ENCODE measurements around the gene TGM4.
A peak's percentile ranks its signal among the peaks of the same experiment; 100 is the strongest.

Gene TGM4

DNA sequence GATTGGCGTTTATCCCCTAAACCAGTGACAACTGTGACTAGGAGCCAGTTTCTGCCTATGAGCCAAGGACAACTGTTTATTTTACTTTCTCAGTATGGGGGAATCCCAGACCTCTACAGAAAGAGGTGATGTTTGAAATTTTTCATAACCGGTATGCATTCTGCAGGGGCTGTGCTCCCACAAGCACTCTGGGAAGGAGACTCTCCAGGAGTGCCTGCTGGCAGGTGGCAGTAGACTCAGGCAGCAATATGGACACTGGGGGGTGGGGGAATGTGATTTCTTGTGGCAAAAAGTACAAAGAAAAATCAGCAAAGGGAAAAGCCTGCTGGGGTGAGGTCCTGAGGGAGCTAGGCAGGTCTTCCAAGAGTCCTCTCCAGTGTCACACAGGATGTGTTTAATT, 5.9 kb downstream of the TGM4 start:
- DNase-seq (ENCODE audit: low read depth, low spot score) = no peak

DNA sequence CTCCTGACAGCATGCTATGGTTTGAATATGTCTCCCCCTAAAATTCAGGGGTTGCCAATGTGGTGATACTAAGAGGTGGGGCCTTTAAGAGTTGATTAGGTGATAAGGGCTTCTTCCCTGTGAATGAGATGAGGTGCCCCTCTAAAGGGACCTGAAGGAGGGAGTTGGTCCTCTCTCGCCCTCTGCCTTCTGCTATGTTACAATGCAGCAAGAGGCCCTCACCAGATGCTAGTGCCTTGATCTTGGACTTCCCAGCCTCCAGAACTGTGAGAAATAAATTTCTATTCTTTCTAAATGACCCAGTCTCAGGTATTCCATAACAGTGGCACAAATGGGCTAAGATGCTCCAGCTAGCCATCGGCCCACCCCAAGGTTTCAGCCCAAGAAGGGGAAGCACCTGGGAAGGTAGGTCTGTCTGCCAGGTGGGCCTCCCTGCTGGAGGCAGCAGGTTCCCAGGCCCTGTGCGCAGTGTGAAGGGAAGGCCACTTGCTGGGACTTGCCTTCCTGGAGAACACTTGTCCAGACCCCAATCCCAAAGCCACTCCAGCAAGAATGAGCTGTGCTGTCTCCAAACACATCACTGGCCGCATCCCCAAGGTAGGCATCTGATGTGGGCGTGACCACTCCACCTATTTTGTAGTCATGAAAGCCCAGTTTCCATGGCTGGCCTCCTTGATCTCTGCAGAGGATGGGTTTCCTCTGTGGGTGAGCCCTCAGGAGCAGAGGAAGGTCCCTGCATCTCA, 9.0 kb downstream of the TGM4 start:
- DNase-seq (ENCODE audit: low read depth, low spot score) = no peak

GRCh38 chr3:44883999-44884431, 9.6 kb downstream of the TGM4 start:
- no peak for DNase-seq (ENCODE audit: low read depth, low spot score)

DNA sequence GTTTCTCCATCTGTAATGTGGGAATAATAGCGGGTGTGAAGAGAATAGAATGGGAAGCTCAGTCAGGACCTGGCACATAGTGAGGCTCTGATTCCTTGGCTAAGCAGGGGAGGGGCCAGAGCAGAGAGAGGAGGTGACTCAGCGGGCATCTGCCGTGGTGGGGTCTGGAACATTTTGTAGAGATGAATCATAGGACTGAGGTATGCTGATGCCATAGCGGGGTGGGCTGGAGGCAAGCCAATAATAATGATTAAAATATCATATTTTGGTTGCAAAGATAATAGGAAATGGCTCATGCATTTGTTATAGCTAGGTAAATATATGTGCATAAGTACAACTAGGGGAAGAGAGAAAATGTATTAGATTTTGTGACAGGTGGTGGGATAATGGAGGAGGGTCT, 11.2 kb downstream of the TGM4 start:
- no peak for DNase-seq (ENCODE audit: low read depth, low spot score)

DNA sequence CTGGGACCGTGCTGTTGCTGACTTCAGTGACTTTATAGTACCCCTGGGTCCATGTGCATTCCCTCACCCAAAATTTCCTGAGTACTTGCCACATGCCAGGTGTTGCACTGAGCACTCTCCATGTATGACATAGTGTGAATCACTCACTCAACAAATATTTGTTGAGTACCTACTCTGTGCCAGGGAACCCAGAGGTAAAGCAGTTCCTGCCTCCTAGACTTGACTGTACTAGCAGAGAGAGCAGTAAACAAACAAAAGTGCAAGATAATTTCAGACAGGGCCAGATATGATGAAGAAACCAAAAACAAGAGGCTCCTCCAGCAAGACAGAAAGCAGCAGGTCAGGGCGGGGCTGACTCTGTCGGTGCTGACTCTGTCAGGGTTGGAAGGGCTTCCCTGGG, 12.2 kb downstream of the TGM4 start:
- DNase-seq (ENCODE audit: low read depth, low spot score) = no peak

DNA sequence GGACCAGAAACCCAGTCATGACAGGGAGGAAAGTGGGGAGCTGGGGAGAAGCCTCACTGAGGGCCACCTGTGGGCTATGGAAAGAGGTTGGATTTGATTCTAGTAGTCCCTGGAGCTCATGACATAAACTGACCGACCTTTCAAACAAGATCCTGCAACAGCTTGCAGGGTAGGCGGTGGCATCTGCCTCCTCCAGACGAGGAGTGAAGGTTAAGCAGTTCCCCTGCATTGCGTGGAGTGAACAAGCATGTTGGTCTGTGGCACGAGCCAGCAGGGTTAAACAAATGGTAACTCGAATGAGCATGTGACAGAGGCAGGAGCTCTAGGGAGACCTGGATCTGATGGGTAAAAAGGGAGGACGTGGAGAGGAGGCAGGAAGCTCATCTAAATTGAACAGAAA, 12.7 kb downstream of the TGM4 start:
- no peak for DNase-seq (ENCODE audit: low read depth, low spot score)

DNA sequence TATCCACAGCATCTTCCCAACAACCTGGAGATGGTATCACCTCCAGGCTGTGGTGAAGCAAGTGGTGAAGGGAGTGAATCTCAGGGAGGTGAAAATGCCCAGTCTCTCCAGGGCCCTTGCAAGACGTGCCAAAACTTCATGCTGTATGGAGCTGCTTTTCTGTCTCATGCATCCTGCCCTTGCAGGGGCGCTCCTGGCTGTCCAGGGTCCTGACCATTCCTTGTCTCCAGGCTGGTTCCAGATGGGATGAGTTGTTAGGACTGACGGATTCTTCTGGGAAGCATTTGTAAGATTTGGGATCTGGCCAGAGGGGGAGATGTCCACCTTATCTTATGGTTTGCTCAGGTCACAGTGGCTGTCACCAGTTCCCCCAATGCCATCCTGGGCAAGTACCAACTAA, 15.8 kb downstream of the TGM4 start:
- no peak for DNase-seq (ENCODE audit: low read depth, low spot score)

GRCh38 chr3:44890852-44891251, 16.4 kb downstream of the TGM4 start:
- no peak for DNase-seq (ENCODE audit: low read depth, low spot score)

GRCh38 chr3:44892689-44893088, 18.3 kb downstream of the TGM4 start:
- DNase-seq (ENCODE audit: low read depth, low spot score) = no peak

DNA sequence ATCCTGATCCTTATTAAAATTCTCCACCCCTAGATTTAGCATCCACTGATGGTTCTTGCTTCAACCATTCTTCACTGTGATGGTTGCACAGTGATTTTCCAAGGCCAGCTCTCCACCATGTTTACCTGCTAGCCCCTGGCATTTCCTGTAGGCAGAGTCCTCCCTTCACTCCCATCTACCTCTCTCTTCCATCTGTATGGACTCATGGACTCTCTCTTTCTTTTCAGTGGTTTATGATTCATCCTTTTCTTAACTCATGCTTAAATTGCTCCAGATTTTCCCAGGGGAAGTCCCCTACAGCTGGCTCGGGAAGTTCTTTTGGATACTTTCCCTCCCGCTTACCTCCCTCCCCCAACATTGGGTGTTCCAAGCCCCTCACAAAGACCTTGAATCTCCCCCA, 18.7 kb downstream of the TGM4 start:
- no peak for DNase-seq (ENCODE audit: low read depth, low spot score)

GRCh38 chr3:44894485-44894884, 20.1 kb downstream of the TGM4 start:
- DNase-seq (ENCODE audit: low read depth, low spot score) = no peak

GRCh38 chr3:44896440-44896839, 22.0 kb downstream of the TGM4 start:
- no peak for DNase-seq (ENCODE audit: low read depth, low spot score)

- DNase-seq (ENCODE audit: low read depth, low spot score) = no peak
Measured at GRCh38 chr3:44899683-44900367, 25.4 kb downstream of the TGM4 start.

GRCh38 chr3:44902628-44903027, 28.2 kb downstream of the TGM4 start:
- no peak for DNase-seq (ENCODE audit: low read depth, low spot score)

DNA sequence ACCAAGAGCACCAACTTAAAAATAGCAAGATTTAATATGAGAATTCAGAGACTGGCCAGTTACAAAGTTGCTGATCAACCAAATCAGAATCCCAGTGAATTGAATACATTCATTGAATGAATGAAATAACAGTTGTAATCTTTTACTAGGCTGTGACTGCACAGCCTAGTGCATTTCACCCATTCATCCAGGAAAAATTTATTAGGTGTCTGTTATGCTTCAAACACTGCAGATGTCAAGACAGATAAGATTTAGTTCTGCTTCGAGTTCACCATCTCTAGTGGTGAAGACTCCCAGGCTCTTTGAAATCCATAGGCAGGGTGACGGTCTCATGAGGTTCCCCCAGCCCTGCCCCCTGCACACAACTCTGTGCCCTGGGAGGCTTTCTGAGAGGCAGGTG, 28.9 kb downstream of the TGM4 start:
- no peak for DNase-seq (ENCODE audit: low read depth, low spot score)

DNA sequence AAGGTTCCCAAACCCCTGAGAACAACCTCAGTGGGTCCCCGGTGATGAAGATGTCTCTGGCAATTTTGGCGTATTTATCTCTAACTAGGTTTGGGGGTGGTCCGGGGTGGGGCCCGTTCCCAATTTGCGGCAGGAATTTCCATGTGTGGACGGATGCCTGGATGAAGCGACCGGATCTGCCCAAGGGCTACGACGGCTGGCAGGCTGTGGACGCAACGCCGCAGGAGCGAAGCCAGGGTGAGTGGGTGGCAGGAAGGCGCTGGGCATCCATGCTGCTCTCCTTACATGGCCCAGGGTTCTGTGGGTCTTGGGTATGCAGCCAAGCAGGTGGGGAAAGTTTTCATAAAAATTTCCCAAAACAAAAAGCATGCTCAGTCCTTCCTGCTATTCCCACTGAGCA, 29.3 kb downstream of the TGM4 start:
- DNase-seq (ENCODE audit: low read depth, low spot score) = no peak

DNA sequence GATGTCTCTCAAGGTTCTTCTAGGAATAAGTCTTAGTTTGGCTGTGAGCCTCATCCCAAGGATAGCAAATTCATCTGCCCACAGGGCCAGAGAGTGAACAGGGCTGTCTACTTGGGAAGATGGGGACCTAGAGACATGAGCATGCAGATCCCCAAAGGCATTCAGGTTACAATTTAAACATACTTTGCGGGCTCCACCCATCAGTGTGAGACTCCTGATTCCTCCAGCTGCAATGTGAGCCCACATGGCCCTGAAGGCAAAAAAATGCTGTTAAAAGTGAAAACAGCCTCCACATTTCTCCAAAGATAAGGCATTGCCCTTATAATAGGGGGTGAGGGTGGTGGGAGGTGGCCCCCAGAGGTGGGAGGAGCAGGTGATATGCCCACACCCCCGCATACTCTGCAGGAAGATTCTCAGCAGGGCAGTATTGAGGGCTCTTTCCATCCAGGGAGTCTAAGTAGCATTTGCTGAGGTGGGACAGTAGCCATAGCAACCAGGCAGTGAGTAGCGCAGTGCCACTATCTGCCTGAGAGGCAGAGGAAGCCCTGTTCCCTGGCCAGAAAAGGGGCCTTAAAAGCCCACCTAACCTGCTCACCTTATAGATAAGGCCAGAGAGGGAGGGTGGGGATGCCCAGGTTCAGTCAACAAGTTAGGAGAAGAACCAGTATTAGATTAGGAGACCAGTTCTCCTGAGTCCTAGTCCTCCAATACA, 31.2 kb downstream of the TGM4 start:
- DNase-seq (ENCODE audit: low read depth, low spot score) = no peak

- DNase-seq (ENCODE audit: low read depth, low spot score) = no peak
Measured at GRCh38 chr3:44906997-44907396, 32.6 kb downstream of the TGM4 start.

DNA sequence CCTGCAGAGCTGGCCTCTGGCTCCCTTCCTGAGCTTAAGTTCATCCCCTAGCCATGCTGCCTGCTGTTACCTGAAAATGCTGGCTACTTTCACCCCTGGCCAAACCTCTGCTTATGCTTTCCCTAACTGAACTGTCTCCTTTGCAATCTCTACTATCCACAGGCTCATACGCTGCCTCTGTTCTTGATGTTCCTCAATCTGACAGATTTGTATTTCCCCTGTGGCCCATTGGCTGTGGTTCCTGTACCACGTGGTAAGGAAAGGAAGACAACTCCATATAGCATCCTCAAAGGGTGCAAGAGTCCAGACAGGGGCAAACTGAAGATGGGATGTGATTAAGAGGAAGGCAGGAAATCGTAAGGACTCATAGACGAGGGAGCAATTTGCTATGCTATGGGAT, 33.2 kb downstream of the TGM4 start:
- DNase-seq (ENCODE audit: low read depth, low spot score) = no peak

GRCh38 chr3:44909063-44909462, 34.7 kb downstream of the TGM4 start:
- no peak for DNase-seq (ENCODE audit: low read depth, low spot score)

DNA sequence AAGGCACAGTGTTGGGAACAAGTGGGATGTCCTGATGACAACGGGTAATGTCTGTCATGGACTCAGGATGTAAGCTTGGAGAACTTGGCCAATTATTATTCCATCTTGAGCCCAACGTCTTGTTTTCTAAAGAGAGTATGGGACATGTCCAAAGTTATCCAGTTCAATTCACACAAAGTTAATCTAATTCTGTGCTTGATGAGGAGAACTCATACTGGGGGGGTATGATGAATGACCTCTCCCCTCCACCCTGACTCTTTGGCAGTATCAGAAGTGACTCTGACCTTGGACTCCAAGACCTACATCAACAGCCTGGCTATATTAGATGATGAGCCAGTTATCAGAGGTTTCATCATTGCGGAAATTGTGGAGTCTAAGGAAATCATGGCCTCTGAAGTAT, 36.3 kb downstream of the TGM4 start:
- DNase-seq (ENCODE audit: low read depth, low spot score) = no peak

DNA sequence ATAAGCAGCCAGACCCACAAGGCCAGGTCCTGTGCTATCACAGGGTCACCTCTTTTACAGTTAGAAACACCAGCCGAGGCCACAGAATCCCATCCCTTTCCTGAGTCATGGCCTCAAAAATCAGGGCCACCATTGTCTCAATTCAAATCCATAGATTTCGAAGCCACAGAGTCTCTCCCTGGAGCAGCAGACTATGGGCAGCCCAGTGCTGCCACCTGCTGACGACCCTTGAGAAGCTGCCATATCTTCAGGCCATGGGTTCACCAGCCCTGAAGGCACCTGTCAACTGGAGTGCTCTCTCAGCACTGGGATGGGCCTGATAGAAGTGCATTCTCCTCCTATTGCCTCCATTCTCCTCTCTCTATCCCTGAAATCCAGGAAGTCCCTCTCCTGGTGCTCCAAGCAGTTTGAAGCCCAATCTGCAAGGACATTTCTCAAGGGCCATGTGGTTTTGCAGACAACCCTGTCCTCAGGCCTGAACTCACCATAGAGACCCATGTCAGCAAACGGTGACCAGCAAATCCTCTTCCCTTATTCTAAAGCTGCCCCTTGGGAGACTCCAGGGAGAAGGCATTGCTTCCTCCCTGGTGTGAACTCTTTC, 39.6 kb downstream of the TGM4 start:
- DNase-seq (ENCODE audit: low read depth, low spot score) = peak; percentile 32
